HG02870 (cell line): ENCODE data around the gene GUCA2A.

Experiments
- ATAC-seq: cut with Tn5 transposase; IDR thresholded peaks from one replicate; pipeline ENCODE4 v1.9.1; 2021; ENCODE audit warnings: mild to moderate bottlenecking, moderate library complexity; ENCODE audit not compliant: unreplicated experiment

The GUCA2A gene

DNA sequence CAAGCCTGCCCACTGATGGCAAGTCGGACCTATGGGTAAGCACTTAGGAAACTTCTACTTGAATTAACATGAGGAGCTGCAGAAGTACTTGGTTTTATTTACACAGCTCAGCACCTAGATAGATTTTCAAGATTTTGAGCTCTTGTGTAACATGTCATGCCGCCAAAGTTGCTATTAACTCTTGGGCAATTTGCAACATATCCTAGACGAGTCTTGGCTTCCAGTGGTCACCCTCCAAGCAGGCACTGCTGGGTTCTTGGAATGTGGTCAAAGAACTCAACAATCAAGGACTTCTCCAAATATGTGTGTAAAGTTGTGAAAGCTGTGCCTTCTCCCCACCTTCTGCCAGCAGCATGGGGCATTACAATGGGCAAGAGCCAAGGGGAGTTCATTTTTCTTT lies 29.1 kb downstream of the GUCA2A start:
- ATAC-seq = no peak

DNA sequence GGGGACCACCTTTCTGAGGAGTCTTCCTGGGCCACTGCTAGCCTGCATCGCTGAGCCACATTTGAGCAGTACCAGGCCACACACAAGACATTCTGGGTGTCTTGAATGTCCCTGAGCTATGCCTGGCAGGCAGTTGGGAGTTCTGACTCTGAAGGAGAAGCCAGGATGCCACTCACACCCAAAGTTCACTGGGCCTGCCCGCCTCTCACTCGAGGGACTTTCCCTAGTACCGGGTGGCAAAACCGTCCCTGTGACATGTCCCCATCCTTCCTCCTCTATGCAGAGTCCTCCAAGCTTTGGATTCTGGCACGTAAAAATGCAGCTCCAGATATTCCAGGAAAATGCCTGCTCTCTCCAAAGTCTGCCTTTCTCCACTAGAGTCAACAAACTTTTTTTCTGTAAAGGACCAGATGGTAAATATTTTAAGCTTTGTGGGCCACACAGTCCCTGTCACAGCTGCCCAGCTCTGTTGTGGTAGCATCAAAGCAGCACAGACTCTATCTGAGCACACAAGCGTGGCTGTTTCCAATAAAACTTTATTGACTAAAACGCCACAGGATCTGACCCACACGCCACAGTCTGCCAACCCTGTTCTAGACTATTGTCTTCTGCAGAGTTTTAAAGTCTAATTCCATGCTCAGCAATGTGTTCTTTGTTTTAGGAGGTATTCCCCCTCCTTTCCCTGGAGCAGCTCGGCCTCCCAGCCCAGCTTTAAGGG lies 30.6 kb downstream of the GUCA2A start:
- no peak for ATAC-seq

DNA sequence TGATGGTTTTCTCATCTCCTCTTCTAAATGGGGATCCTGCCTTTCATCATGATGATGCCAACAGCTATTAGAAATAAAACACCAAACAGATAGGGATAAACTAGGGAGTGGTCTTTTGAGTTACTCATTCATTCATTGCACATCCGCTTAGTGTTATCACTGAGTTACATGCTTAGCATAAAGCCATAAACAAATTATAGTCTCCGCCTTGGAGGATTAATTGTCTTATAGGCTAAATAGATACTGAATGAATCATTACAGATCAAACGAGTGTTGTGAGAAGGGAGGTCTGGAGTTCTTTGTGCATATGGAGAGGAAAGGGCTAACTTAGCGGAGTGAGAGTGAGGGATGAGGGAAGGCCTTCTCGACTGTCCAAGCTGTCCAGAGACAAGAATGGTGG lies 31.2 kb downstream of the GUCA2A start:
- ATAC-seq = no peak

DNA sequence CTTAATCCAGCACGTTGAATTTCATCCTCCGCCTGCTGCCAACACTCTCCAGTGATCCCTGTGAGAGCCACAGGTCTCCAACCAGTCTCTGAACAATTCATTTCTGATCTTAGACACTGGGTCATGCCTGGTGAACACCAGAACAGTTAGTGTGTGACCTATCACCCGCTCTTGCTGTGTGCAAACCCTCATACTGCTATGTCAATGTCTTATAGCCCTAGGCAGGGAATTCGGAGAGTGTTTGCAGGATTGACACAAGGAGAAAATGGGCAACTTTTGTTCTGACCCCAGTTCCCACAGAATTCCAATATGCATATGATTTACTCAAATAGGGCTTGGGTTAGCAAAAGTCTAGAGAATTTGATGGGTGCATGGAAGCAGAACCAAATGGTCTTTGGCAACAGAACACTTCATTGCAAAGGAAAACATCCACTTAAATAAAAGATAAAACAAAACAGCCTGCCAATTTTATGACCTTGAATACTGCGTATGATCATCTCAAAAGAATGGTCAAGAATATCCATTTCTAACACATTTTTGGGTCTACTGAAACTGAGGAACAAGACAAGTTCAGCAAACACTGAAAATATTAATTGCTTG lies 34.4 kb downstream of the GUCA2A start:
- ATAC-seq = no peak

DNA sequence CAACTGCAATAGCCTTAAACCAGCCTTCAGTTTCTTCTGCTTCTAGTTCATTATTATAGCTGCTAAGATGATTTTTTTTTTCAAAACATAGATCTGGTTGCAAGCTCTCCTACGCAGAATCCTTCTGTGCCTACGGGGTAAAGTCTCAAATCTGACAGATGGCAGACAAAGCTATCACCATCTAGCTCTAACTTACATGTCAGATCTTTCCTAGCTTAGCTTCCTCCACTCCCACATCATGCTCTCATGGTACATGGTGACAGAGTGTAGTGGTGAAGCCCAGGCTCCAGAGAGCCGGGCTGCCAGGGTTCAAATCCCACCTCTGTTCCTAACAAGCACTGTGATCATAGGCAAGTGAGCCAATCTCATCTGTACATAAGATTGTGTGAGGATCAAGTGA lies 35.6 kb downstream of the GUCA2A start:
- no peak for ATAC-seq

DNA sequence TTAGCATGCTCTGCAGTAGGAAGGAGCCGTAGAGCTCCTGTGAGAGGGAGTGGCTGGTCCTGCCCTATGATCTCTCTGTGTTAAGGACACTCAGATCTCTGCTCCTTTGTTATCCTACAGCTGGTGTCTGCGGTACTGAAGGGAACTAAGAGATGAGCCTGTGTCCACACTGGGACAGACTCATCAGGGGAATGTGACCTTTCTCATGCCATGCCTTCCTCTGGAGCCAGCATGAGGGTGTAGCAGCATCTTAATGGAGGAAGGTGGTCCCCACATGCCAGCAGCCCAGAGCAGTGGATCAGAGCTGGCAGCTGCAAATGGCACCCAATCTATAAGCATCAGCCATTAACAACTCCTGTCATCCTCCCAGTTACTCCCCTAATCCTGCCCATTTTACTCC lies 36.0 kb downstream of the GUCA2A start:
- ATAC-seq = no peak

DNA sequence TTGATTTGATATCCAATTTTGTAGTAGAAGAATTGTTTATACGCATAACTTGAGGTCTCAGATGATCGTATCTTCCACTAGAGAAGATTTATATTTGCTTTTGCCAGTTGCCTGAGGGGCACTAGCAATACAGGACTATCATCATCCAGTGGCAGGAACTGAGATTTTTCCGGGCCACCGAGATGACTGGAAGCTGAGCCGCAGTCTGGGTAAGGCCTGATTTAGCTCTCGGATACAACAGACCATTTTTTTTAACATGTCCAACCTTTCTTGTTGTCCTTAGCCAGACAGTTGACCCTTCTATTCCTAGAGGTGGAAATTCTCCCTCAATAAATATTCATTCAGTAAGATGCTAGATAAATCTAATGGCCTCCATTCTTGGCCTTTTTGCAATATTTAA lies 36.8 kb downstream of the GUCA2A start:
- ATAC-seq = no peak

DNA sequence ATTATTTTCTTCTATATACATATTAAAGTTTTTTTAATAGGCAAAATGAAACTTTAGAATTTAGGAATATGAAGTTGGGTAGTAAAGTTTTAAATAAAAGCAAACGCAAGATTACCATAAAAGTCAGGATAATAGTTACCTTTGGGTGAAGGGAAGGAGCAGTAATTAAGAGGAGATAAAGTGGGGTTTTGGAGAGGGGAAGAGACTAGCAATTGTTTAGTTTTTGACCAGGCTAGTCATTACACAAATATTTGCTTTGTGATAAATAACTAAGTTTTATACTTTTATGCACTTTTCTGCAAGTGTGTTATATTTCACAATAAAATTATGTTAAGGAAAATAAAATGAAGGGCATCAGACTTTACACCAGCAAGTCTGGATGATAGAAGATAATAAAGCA lies 39.0 kb downstream of the GUCA2A start:
- no peak for ATAC-seq

DNA sequence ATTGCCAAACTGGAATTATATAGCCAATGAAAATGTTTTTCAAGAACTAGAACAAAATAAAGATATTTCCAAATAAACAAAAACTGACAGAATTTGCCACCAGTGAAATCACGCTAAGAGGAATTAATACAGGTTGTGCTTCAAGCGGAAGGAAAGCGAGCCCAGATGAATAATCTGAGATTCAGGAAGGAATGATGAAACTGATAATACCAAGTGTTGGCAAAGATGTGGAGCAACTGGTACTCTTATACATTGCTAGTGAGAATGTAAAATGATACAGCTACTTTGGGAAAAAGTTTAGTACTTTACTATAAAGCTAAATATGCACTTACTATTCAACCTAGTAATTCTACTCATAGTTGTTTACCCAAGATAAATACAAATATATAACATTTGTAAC lies 42.1 kb downstream of the GUCA2A start:
- no peak for ATAC-seq

DNA sequence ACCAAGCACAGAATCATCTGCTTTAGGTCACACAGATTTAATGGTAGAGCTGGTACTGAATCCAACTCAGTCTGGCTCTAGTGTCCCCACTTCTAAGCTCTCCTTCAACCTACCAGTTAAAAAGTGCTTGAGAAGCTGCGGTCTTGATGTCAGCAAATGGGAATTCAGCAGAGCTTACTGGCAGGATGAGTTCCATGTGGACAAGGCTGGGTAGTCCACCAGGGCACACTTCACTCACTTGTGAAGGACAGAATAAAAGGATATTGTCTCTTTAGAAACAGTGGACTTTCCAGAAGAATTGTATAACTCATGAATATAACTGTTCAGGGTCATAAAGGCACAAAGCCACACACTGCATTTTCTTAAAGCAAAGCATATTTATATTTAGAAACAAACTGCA lies 46.4 kb downstream of the GUCA2A start:
- ATAC-seq = no peak

DNA sequence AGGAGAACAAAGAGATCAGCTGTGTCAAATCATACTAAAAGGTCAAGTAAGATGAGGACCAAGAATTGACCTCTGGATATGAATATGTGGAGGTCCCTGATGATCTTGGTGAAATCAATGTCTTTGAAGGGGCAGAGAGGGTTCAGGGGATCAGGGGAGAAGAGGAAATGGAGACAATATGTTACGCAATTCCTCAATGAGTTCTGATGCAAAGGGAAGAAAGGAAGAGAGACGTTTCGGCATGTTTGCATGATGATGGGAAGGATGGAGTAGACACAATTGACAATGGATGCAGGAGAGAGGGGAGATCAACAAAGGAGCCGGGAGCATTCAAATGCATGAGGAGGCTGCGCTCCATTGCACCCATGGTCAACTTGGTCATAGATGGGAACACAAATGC lies 47.3 kb downstream of the GUCA2A start:
- no peak for ATAC-seq

DNA sequence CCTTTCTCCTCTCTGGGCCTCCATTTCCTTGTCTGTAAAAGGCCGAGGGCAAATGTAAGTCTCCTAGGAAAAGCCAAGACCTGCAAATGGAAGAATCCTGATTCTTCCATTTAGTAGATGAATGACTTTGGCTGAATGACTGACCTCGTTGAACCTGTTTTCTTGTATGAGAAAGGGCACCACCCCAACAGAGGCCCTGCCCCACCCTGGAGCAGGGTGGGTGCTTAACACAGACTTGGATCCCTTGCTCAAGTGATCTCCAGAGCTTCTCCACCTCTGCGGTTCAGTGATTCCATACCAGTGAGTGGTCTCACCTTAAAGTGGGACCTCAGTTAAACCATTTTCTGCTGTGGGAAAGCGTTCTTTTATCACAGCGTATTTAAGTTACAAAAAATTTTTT lies 50.3 kb downstream of the GUCA2A start:
- no peak for ATAC-seq
